ENCODE data around the gene TRMT44. TPM values are rescaled to one million over a fixed set of nuclear protein-coding genes. Genes with fewer than 3 reads are reported as not detected.

TRMT44 gene
- total RNA-seq, 2 donors from 2014 or later, result 14.2 to 15.5 TPM

DNA sequence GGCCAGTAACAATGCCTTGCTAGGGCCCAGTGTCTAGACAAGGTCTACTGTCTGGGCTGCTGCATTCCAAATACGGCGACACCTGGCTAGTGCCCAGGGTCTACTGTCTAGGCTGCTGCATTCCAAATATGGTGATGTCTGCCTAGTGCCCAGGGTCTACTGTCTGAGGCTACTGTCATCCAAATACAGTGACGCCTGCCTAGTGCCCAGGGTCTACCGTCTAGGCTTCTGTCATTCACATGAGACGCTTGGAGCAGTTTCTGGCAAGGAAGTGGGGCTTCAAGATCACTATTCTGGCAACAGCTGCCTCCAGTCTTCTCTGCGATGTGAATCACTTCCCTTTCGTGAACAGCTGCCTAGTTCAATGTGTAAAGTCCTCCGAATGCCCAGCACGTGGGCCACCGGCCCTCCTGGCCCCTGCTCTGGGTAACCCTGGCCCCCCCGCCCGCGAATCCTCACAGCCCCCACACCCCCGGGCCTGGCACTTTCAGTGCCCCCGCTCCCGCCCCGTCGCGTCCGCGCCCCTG, 12.8 kb upstream of the TRMT44 start:
- intact Hi-C loops (cut with DNase I), result no loop called here
- peak; percentile 81 for DNase-seq (ENCODE audit: low spot score)

DNA sequence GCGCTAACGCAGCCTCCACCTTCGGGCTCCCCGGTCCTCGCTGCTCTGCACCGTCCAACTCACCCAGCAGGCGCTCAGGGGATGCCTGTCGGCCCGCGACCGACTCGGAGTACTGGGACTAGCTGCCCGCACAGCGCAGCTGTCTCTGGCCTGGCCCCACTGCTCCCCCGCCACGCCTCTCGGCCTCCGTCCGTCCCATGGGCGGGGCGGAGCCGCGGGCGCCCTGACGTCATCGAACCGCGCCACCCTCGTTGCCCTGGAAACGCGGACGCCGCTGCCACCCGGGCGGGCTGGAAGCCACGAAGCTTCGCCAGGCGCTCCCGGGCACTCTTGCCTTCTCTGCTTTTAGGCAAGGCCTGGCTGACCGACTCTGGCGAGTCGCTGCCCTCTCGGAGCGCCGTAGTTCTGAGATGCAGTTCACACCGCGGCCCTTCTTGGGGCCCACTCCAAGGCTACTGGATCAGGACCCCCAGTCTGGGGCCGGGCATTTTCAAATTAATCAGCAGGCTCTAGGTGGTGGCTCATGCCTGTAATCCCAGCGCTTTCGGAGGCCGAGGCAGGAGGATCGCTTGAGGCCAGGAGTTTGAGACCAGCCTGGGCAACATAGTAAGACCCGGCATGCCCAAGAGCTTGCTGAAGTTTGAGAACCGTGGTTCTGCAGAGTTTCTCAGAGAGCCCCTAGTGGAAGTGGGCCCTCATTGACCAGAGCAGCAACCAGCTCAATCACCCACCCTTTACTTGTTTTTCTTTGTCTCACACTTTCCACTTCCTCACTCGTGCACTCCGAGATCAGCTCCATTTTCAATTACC, 12.1 kb upstream of the TRMT44 start:
- peak; percentile 96 for DNase-seq (ENCODE audit: low spot score)
- intact Hi-C loops (cut with DNase I), result no loop called here

DNA sequence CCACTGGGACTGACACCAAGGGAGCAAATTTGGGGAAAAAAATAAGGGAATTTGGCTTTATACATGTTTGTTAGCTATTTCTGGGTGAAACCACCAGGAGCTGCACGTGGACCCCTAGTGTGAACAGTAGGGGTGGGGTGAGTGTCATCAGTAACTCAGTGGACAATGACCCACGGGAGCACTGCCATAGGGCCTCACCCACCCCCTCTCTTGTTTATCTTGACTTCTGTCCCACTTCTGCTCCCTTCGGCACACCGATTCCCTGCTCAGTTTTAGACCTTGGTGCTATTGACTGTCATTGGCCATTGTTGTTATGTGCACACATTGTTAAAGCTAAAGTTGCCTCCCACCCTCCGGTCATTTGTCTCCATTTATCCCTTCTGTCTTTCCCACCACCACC, 9.0 kb upstream of the TRMT44 start:
- intact Hi-C loops (cut with DNase I), result no loop called here
- no peak for DNase-seq (ENCODE audit: low spot score)

DNA sequence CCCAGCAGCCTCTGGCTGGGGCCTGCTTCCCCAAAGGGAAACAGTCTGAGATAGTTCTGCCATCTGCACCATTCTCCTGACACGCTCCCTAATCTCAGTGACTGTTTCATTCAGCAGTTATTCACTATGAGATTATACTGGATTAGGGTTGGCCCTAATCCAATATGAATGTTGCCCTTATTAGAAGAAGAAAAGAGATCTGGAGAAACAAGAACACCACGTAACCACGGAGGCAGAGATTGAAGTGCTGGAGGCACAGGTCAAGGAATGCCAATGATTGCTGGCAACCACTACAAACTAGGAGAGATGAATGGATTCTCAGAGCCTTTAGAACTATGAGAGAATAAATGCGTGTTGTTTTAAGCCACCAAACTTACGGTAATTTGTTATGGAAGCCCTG, 7.4 kb upstream of the TRMT44 start:
- DNase-seq (ENCODE audit: low spot score), result no peak
- intact Hi-C loops (cut with DNase I), result no loop called here

DNA sequence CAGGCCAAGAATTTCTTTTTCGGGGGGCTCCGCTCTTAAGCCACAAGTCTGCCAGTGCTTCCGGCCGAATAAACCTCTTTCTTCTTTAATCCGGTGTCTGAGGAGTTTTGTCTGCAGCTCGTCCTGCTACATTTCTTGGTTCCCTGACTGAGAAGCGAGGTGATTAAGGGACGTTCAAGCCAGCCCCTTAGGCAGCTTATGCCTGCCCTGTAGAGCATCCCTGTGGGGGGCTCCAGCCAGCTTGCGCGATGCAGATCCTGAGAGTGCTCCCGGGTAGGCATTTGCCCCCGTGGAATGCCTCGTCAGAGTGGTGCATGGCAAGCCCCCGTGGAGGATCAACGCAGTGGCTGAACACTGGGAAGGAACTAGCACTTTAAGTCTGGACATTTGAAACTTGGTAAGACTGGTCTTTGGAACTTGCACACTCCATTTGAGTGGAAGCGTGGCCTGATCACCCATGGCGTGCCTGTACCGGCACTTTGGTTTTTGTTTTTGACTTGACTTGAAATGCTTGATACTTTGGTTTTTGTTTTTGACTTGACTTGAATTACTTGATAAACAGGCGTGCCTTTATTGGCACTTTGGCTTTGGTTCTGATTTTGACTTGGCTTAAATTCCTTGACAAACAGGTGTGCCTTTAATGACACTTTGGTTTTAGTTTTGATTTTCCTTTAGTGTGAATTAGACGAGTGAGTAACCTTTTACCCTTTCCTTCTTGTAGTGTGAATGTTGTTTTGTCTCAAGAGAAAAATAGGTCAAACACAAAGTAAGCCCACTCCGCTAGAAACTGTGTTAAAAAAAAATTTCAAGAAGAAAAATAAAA, 6.1 kb upstream of the TRMT44 start:
- DNase-seq (ENCODE audit: low spot score), result no peak
- intact Hi-C loops (cut with DNase I), result no loop called here

DNA sequence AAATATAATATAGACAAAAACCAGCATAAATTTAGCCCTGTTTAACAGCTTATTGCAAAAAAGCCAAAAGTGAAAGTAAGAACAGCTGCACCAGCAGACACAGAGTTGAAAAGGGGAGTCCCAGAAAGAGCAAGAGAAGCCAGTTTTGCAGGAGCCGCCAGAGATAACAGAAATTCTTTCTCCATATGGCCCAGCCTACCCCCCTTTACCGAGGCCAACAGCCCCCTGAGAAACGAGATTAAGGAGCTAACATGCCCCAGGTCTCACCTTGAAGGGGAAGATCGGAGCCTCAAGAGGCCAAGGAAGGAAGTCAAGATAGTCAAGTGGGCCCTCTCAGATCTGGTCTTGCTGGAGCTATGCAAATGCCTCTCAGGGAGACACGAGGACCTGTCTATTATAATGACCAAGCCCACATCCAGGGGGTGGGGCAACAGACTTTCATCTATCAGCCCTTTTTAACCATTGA, 4.9 kb upstream of the TRMT44 start:
- no peak for DNase-seq (ENCODE audit: low spot score)
- intact Hi-C loops (cut with DNase I), result no loop called here

DNA sequence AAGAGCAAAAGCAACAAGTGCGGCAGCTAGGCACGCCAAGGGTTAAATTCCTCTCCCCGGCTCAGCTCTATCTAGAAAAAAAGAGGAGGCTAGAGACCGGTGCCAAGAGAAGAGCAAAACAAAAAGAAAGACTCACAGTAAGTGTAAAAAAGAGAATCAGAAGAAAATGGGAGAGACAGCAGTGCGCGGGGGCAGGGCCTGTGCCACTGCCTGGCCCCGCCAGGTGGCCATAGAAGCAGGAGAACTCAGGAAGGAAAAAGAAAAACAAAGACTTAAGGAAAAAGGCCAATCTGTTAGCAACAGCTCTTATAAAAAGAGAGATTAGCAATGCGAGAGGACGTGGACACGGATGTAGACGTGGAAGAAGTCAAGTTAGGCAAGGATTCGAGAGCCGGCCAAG, 3.3 kb upstream of the TRMT44 start:
- DNase-seq (ENCODE audit: low spot score), result no peak
- intact Hi-C loops (cut with DNase I), result no loop called here

DNA sequence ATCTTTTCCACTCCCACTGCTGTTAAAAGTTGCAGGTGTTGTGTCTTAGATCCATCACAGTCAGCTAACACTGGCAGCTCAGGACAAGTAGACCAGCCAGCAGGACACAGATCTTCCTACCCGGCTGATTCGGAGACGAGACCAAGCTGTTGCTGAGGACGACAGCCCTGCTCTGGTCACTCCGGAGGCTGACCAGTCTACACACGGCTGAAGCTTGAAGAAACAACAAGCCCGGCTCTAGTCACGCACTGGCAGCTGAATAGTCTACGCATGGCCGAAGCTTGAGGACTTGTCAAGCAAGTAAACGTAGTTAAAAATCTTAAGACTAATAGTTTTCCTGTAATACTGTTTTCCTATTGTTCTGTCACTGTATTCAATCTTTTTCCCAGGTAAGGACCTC, 1.8 kb upstream of the TRMT44 start:
- DNase-seq (ENCODE audit: low spot score), result no peak
- intact Hi-C loops (cut with DNase I), result no loop called here

DNA sequence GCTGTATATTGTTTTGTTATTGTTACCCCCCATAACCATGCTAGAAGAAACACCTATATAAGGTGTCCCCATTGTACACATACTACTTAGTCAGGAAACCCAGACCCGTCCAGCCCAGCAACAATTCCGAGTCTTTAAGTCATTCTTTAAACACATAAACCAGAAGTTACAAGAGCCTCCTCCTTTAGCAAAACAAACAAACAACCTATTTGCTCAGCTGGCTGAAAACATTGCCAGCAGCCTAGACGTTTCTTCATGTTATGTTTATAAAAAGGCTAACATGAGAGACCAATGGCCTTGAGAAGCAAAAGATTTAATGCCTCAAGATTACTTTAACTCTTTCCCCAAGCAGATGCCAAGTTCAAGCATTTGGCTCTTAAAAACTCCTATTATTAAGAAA, 1.4 kb upstream of the TRMT44 start:
- intact Hi-C loops (cut with DNase I), result no loop called here
- DNase-seq (ENCODE audit: low spot score), result no peak

DNA sequence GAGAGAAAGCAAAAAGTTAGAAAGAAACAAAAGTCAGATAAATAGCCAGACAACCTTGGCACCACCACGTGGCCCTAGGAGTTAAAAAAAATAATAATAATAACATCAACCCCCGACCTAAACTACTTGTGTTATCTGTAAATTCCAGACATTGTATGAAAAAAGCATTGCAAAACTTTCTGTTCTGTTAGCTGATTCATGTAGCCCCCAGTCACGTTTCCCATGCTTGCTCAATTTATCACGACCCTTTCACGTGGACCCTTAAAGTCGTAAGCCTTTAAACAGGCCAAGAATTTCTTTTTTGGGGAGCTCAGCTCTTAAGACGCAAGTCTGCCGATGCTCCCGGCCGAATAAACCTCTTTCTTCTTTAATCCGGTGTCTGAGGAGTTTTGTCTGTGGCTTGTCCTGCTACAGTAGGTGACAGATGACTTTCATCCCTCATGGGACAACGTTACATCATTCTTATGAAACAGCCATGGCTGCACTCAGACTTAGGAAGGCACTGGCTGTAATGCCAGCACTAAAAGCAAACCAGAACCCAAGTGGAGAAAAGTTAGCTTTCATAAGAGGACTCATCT, 574 bp upstream of the TRMT44 start:
- no peak for DNase-seq (ENCODE audit: low spot score)
- intact Hi-C loops (cut with DNase I), result no loop called here

DNA sequence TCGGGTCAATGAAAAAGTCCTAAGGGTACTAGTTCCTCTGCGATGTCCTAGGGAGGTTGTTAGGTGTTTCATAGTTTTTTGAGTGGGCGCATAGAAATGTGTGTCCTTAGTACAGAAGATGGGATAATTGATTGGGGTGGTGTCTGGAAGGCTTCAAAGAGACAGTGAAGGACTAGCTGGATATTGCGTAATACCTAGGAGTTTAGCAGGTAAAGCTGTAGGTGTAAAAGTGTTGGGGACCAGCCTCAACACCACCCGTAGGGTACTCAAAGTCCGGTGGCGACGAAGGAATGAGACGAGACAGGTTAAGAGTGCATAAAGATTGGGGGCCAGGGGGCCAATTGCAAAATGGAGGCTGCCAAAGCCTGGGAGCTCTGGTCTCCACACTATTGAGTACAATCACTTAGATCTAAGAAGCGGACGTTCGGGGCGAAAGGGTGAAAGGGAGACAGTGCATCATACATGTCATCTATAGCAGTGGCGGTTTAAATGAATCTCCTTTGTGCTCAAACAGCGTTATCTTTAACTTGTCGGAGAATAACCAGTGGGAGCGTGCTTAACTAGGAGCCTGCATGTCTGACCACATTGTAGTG, 1.0 kb downstream of the TRMT44 start:
- intact Hi-C loops (cut with DNase I), result no loop called here

DNA sequence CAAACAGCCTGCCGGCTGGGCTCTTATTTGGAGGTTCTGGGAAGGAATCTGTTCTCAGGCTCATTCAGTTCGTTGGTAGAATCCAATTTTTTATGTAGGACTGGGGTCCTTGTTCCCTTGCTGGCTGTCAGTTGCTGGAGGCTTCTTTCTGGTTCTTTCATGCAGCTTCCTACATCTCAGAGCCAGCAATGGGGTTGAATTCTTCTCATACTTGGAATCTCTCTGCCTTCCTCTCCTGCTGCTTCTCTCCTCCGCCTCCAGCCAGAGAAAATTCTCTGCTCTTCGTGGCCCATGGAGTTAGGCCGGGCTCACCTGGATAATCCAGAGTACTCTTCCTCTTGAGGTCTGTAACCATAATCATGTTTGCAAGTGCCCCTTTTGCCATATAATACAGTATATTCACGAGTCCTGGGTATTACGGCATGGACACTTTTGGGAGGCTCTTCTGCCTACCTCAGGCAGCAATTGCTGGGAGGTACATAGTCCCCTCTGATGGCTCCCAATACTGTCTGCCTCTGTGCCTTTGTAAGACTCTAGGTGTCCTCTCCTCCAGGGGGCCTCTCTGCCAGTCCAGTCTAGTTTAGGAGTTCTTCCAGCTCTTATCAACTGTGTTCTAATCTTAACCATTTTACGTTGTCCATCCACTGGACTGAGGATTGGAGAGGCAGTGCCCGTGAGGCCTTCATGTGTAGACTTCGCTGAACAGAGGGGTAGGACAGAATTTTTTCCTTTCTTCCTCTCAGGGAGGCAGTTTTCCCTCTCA, 2.2 kb downstream of the TRMT44 start:
- no peak for DNase-seq (ENCODE audit: low spot score)
- intact Hi-C loops (cut with DNase I), result no loop called here

More for the DNA sequence above, 1.0 kb downstream of the TRMT44 start:
- DNase-seq (ENCODE audit: low spot score), result no peak

DNA sequence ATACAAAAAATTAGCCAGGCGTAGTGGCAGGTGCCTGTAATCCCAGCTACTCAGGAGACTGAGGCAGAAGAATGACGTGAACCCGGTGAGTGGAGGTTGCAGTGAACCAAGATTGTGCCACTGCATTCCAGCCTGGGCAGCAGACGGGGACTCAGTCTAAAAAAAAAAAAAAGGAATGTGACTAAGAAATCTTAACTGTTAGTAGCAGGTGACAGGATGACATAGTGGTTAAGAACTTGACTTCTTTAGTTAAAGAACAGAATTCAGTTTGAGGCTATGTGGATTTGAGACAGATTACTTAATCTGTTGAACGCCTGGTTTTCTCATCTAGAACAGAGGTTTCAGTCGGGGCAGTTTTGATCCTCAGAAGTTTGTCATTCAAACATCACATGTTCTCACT, 3.2 kb downstream of the TRMT44 start:
- intact Hi-C loops (cut with DNase I), result no loop called here
- no peak for DNase-seq (ENCODE audit: low spot score)

DNA sequence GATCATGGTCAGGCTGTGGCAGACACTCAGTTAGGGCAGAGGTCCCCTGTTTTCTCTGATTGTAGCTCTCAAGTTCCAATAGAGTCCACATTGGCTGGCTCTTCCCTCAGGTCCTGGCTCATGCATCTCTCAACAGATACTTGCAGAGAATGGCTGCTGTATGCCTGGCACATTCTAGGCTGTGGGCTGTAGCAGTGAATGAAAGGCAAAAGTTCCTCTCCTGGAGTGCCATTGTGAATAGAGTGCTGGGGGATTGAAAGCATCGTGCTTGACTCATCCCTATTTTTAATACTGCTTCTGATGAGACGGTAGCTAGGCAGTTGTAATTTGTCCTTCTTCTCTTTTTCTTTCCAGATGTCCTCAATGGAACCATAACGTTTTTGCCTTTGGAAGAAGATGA, 5.5 kb downstream of the TRMT44 start:
- intact Hi-C loops (cut with DNase I), result no loop called here

DNA sequence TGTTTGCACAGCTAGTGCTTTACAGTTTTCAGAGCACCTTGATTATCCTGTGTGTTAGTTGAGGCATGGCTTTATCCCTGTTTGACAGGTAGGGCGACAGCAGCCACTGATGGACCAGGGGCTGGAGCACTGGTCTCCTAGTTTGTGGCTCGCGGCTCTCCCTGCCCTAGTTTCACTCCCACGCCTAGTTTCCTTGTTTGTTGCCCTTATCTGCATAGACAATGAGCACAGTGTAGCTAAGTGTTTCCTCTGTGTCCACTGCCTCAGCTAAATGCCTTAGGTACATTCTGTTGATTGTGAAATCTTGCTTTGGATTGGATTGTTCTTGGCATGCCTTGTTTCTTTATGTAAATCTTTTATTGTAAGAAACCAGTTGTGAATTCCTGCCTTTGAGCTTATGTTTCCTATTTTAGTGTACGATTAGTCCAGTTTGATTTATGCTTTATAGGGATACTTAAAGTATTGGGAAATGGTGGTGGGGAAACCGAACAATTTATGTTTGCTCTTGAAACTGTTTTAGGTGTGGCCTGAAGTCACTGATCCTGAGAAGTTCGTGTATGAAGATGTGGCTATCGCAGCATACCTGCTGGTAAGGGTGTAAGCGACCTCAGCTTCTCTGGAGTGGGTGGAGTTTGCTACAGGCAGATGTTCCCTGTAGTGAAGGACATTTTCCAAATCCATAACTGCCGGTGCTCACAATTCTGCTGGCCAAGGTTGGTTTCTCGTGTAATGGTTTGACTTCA, 11.0 kb downstream of the TRMT44 start:
- DNase-seq (ENCODE audit: low spot score), result no peak
- intact Hi-C loops (cut with DNase I), result no loop called here

More for the DNA sequence above, 5.5 kb downstream of the TRMT44 start:
- no peak for DNase-seq (ENCODE audit: low spot score)

DNA sequence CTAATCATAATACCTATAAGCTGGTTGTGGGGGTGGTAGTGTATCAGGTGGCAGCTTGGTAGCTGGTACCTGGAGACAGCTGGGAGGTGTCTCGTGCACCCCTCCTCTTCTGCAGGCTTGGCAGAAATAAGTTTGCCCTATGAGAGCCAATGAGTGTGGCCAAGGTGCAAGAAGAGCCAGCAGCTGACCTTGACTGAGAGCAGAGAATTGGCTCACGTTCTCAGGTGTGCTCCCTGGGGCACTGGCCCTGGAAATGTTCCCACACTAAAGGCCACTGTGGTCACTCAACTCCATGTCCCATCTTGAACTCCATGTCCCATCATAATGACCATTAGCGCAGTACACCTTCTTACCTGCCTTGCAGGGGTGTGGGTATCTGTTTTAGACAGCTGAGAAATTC, 13.4 kb downstream of the TRMT44 start:
- DNase-seq (ENCODE audit: low spot score), result no peak
- intact Hi-C loops (cut with DNase I), result no loop called here

DNA sequence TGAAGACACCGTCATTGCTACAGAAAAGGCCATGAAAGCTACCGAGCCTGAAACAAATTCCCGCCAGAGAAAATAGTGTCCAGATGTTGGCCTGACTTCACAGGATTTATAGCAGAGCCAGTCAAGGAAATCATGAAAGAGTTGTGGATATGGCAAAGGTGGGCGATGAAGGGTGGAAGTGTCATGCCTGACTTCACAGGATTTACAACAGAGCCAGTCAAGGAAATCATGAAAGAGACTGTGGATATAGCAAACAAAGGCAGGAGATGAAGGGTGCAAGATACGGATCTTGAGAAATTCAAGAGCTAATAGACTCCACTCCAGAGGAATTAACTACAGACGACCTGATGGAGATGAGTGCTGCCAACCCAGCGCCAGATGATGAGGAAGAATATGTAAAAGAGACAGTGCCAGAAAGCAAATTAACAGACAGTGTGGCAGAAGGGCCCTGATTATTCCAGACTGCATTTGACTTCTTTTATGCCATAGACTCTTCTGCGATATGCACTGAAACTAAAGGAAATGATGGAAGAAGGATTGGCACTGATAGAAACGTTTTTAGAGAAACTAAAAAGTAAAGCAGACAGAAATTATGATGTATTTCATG, 17.2 kb downstream of the TRMT44 start:
- intact Hi-C loops (cut with DNase I), result no loop called here
- no peak for DNase-seq (ENCODE audit: low spot score)

DNA sequence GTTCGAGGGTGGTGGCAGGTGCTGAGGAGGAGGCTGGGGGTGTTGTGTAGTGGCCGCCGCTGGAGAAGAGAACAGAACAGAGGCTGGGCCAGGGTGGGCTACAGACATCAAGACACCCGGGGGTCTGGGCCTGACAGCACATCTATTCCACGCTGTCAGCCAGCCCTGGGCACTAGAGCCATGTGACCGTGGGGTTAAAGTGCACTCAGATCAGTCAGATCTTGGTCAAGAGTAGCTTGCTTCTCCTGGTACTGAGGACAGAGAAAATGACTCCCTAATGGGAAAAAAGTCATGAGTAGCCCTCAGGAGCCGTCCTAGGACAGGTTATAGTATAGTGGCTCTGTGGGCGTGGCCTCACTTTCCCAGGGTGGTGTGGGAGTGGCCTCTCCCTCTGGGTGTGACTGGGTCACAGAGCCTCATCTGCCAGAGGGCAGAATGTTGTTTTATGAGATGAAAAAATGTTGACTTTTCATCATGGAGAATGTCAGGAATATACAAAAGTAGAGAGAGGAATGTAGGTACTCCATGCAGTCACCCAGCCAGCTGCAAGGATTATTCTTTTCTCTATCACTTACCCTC, 19.4 kb downstream of the TRMT44 start:
- intact Hi-C loops (cut with DNase I), result no loop called here
- no peak for DNase-seq (ENCODE audit: low spot score)
